NCI-H187 treated with DMSO at 0.1 percent for 48 hours (cell line): ENCODE measurements around the gene THSD1.
"Not testable (repeated sequence)": the region's sequence is repeated elsewhere in the genome, so short reads cannot be mapped to it uniquely, and the experiment has no call there.

ENCODE experiments used
- DNase-seq: peaks from one replicate; lab custom pipeline; 2025; lab: John Stamatoyannopoulos, UW

THSD1 gene

GRCh38 chr13:52356327-52356726 lies 49.6 kb downstream of the THSD1 start:
- no peak for DNase-seq

- DNase-seq = no peak
Measured at GRCh38 chr13:52353193-52353592, 52.8 kb downstream of the THSD1 start.

DNA sequence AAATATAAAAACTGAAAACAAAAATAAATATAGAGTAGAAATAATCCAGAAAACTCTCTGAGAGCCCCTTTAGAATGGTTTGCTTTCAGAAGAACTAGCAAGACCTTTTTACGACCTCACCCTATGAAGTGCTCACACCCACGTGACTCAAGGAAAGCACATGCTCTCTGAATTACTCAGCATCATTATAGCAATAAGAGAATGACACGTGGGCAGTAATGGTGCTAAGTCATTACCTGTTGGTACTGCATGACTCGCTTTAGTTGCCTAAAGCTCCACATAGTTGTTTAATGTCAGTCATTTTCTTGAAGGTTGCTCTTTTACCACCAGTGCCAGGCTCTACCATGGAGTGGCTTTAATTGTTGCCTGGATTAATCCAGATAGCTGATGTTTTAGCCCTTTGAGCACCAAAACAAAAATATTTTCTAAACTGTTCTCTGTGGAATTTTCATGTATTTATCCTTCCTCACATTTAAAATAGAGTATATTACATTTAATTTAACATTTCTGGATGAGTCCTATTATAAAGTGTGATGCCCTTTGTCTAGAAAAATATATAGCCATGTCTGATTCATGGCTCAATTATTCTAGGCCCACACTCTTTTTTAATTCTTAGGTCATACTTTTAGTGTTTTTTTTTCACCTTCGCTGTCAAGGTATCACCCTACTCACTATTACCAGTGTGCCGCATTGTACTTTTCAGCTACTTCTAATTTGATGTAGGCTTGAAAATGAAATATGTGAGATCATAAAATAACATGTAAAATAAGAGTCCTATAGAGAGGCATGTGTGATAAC lies 56.8 kb downstream of the THSD1 start:
- DNase-seq = no peak

- no peak for DNase-seq
Measured at GRCh38 chr13:52348071-52348470, 57.9 kb downstream of the THSD1 start.

DNA sequence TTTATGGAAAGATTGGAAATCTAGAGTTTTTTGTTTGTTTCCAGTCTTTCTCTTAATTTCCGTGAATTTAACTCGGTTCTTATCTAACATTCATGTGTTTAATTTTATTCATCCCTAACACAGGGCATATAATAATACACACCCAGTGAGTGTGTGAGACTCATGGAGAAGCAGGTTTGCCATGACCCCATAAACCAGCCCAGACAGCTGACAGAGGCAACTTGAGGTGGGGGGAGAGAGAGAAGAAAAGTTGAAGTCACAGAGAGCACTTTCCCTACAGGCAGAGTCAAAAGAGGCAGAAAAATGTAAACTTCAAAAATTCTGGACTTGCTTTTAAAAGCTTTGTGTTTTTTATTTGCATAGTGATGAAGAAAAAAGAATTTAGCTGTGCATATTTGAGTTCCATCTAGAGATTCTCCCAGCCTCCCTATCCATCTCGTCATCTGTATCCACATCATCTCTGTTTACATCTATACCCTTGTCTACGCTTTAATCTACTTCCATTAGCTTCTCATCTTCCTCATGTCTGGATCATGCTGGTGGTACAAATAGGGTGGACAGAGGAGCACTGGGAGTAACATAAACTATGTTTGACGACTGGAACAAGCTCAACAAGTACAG lies 60.2 kb downstream of the THSD1 start:
- no peak for DNase-seq

- DNase-seq = no peak
Measured at GRCh38 chr13:52345048-52345447, 60.9 kb downstream of the THSD1 start.

DNA sequence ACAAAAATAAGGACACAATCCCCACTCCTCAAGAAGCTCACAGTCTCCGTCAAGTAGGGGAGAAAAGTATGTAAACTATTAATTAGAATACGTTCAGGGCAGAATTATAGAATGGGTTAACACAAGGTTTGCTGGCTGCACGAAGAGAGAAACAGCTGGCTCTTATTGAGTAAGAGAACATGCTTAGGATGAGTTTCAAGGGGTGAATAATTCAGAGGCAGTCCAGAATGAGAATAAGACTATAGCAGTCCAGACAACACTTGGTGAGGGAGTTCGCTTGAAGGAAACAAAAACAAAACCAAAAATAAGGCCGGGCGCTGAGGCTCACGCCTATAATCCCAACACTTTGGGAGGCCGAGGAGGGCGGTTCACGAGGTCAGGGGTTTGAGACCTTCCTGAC lies 61.9 kb downstream of the THSD1 start:
- DNase-seq = no peak

DNA sequence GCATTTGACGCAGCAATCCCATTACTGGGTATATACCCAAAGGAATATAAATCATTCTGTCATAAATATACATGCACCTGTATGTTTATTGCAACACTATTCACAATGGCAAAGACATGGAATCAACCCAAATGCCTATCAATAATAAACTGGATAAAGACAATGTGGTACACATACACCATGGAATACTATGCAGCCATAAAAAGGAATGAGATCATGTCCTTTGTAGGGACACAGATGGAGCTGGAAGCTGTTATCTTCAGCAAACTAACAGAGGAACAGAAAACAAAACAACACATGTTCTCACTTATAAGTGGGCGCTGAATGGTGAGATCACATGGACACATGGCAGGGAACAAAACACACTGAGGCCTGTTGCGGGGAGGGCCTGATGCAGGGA lies 63.8 kb downstream of the THSD1 start:
- not testable (repeated sequence) for DNase-seq

- DNase-seq = not testable (repeated sequence)
Measured at GRCh38 chr13:52337828-52338455, 68.0 kb downstream of the THSD1 start.

- DNase-seq = not testable (repeated sequence)
Measured at GRCh38 chr13:52334107-52334506, 71.9 kb downstream of the THSD1 start.

DNA sequence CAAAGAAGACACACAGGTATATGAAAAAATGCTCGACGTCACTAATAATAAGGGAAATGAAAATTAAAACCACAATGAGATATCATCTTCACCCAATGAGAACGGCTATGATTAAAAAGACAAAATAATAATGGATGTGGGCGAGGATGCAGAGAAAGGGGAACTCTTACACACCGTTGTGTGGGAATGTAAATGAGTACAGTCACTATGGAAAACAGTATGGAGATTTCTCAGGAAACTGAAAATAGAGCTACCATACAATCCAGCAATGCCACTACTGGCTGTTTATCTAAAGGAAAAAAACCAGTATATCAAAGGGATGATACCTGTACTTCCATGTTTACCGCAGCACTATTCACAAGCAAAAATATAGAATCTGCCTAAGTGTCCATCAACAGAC lies 74.1 kb downstream of the THSD1 start:
- DNase-seq = not testable (repeated sequence)
